ENCODE results near the gene GPC5.

The GPC5 gene

GRCh38 chr13:91540158-91540736 lies 141.8 kb downstream of the GPC5 start:
- no peak for DNase-seq

DNA sequence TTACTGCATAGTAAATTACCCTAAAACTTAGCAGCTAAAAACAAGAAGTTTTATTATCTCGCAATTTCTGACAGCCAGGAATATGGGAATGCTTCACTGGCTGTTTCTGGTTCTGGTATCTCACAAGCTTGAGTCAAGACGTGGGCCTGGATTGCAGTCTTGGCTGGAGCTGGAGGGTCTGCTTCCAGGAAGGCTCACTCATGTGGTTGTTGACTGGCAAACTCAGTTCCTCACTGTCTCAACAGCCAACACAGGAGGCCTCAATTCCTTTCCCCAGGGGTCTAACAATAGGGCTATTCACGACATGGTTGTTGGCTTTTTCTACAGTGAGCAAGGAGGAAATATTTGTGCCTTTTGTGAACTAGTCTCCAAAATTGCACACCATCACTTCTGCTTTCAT lies 146.3 kb downstream of the GPC5 start:
- DNase-seq = no peak

DNA sequence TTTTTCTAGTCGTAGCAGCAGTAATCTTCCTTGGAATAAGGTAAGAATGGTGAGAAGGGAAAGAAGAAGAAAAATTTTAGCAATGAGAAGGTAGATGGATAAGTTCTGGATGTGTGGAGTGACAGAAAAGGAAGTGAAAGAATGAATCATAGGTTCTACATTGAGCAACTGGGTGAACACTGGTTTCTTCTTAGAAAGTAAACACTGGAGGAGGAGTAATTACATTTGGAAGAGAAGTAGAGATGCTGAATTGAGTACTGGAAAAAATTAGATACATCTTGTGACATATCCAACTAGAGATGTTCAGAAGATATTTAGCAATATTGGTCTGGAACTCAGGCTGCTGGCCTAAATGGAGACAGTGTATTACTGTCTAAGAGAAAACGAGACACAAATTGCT lies 148.5 kb downstream of the GPC5 start:
- no peak for DNase-seq

DNA sequence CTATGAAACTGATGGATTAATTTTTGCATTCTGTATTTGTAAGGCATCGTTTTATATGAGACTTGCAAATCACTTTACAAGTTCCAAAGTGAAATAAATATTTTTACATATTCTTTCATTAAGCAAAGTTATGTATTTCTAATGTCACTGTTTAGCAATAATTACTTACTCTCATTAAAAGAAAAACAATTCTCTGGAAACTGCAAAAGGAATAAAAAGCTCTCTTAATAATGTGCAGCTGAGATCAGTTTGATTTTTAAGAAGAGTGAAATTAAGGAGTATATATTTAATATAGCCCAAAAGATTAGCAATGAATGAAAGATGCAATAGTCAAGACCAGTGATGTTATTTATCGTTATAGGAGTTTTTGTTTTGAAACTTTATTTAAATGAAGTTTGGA lies 155.2 kb downstream of the GPC5 start:
- DNase-seq = no peak

GRCh38 chr13:91554101-91554500 lies 155.7 kb downstream of the GPC5 start:
- no peak for DNase-seq

- DNase-seq = no peak
These were observed 159.1 kb downstream of the GPC5 start for GRCh38 chr13:91557328-91558090.

DNA sequence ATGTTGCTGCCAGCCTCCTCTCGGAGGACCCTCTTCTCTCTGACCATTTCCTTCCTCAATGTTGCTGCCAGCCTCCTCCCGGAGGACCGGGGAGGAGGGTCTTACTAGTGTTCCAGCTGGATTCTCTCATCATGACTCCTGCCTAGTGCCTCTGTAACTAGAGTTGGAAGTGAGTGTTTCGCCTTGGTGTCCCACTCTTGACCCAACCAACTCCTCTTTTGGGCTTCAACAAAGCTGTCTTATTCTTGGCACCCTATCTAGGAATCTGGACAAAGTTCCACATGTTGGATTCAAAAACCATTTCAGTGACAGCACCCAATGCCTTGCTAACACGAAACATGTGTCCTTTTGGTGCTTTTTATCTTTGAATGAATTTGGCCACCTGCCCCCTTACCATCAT lies 165.4 kb downstream of the GPC5 start:
- DNase-seq = no peak

- no peak for DNase-seq
These were observed 166.0 kb downstream of the GPC5 start for GRCh38 chr13:91564396-91564795.

- no peak for DNase-seq
These were observed 166.9 kb downstream of the GPC5 start for GRCh38 chr13:91565296-91565695.

DNA sequence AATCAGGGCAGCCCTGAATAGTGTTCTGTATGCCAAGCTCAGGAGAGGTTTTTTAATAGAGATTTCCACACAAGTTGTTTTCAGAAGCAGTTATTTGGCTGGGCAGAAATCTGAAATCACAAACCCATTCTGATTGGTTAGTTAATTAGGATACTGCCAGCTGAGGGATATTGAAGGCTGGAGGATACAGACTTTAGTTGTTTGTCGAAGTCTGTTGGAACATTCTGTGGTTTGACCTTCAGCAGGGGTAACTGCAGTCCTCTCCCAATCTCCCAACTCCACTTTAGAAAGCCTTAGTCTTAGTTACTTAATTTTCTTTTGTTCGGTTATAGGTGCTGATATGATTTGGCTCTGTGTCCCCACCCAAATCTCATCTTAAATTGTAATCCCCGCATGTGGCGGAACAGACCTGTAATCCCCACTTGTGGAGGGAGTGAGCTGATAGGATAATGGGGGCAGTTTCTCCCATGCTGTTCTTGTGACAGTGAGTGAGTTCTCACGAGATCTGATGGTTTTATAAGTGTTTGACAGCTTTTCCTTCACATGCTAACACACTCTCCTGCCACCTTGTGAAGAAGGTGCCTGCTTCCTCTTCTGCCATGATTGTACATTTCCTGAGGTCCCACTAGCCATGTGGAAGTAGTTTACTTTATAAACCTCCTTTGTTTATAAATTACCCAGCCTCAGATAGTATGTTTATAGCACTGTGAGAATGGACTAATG lies 169.2 kb downstream of the GPC5 start:
- no peak for DNase-seq

DNA sequence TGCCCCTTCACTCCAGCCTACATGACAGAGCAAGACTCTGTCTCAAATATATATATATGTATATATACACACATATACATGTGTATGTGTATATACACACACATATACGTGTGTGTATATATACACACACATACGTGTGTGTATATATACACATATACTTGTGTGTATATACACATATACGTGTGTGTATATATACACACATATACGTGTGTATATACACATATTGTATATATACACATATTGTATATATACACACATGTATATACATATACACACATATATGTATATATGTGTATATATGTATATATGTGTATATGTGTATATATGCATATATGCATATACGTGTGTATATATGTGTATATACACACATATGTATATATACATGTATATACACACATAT lies 173.3 kb downstream of the GPC5 start:
- no peak for DNase-seq

DNA sequence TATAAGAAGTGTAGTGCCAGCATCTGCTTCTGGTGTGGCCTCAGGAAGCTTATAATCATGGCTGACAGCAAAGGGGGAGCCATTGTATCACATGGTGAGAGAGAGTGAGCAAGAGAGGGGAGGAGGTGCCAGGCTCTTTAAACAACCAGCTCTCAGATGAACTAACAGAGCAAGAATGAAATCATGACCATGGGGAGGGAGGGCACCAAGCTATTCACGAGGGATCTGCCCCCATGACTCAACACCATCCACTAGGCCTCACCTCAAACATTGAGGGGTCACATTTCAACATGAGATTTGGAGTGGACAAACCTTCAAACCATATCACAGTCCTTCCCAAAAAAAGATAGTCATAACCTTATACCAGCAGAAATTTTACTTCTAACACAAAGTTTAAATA lies 174.0 kb downstream of the GPC5 start:
- no peak for DNase-seq

GRCh38 chr13:91572944-91573598 lies 174.7 kb downstream of the GPC5 start:
- no peak for DNase-seq

DNA sequence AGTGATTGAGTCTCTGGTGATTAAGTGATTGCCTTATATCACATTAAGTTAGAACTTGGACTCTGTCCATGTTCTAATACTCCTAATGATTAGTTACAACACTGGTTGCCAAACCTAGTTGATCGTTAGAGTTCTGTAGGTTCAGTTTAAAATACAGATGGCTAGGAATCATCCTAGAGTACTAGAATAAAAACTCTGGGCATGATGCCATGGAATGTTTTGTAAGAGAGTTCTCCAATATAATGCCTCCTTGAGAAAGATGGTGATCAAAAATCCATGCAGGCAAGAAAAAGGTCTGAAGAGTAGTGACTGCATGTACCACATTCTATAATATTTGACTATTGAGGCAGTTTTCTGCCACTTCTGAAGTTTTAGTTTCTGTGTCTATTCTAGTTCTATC lies 176.3 kb downstream of the GPC5 start:
- no peak for DNase-seq

DNA sequence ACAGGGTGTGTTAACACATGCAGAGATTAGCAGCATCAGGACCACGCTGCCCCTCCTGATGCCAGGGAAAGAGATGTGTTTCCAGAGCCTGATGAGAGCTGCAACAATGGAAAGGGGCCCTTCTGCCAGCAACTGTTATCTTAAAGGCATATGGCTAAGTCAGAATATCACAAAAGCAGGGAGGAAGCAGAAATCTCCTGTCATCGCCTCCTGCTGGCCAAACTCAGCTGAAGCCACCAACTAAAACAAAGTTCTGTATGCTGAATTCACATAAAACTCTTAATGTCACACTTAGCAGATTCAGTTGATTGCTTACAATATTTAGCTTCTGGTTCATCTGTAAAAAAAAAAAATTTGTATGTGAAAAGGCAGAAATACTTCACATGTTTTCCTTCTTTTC lies 178.2 kb downstream of the GPC5 start:
- DNase-seq = no peak

DNA sequence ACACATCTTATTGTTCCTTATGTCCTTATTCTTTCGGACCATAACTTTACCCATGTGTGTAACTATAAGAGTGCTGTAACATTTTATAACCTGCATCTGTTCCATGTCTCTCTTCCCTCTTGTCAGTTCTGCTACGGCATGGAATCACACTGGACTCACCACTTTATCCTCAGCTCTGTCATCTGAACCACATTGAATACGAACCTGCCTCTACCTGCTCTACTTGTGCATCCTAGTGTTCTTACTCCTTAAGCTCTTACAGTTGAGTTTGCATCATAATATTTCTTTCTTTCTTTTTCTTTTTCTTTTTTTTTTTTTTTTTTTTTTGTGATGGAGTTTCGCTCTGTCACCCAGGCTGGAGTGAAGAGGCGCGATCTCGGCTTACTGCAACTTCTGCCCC lies 180.9 kb downstream of the GPC5 start:
- DNase-seq = no peak

- DNase-seq = no peak
These were observed 182.3 kb downstream of the GPC5 start for GRCh38 chr13:91580749-91581148.

DNA sequence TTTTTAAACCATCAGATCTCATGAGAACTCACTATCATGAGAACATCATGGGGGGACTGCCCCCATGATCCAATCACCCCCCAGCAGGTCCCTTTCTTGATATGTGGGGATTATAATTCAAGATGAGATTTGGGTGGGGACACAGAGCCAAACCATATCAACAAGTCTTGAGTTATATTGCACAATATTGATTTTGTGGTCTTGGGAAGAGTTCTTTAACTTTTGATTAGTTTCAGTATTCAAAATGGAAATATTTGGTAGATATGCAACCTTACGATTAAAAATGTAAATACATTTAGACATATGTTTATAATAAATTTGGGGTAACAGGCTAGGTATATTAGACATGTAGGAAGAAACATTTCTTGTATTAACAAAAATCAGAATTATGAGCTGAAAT lies 188.2 kb downstream of the GPC5 start:
- DNase-seq = no peak

GRCh38 chr13:91588541-91588940 lies 190.1 kb downstream of the GPC5 start:
- no peak for DNase-seq

DNA sequence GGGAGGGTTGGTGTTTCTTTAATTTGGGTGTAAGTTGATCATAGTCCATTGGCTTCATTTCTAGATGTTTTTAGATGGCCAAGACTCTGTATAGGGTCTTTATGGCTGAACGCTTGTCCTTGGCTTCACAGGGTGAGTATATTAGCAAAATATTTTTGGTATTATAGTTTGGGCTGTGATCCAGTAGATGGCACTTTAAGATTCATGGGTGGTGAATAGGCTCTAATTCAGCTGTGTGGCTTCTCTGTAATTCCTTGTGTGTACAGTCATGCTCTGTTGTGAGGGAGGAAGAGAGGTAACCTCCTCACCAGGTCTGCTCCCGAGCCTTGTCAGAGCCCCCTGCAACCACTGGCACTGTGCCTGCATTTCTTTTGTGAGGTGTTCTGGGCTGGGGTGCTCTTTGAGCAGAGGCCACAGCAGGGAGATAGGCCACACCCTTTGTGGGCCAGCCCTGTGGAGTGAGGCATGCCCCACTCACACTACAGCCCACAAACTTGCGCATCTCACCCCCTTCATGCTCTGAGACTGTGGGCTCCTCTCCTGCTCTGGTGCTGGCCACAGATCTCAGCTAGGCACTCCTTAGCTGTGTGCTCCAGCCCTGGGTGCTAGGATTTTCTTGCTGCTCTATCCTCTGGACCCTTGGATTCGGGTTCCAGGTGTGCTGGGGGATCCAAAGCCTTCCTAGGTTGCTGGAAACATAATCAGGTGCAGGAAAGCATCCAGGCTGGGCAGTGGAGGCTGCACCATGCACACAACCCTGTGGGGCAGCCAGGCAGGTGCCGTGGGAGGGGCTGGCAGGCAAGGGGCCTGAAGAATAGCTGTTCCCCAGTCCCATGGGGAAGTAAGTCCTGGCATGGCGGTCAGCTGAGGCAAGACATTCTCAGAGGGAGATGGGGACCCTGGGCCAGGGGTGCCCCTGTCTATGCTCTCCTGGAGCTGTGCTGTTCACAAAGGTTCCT lies 193.9 kb downstream of the GPC5 start:
- DNase-seq = no peak

DNA sequence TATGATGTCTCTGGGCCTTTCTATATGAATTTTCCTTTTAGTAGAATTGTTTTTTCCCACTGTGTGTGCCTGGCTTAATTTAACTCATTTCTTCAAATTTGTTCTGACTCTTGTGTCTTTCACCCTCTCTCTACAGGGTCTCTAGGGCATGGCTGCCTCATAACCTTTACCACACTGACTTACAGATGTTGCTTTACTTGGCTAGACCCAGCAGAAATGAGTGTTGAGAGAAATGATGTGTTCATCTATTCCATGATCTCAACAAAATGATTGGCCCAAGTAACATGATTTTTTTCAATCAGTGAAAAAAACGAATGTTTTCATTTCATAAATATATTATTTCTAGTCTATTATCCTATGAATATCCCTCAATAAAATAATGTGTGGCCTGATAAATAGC lies 195.0 kb downstream of the GPC5 start:
- DNase-seq = no peak

GRCh38 chr13:91594061-91594460 lies 195.6 kb downstream of the GPC5 start:
- DNase-seq = no peak

DNA sequence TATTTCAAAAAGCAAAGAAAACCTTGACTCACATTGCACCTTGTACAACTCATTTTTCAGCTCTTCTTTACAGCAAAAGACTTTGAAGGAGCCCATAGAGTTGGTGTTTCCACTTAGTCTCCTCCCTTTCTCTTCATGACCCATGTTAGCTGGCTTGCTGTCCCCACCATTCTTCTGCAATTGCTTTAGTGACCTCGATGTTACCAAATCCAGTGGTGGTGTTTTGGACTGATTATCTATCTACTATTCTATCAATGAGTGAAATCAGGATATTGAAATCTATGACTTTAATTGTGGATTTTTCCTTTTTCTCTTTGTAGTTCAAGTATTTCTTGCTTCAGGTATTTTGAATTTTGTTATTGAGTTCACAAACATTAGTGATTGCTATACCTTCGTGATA lies 197.3 kb downstream of the GPC5 start:
- no peak for DNase-seq
